ENCODE measurements around the gene FRAS1.

Gene FRAS1

DNA sequence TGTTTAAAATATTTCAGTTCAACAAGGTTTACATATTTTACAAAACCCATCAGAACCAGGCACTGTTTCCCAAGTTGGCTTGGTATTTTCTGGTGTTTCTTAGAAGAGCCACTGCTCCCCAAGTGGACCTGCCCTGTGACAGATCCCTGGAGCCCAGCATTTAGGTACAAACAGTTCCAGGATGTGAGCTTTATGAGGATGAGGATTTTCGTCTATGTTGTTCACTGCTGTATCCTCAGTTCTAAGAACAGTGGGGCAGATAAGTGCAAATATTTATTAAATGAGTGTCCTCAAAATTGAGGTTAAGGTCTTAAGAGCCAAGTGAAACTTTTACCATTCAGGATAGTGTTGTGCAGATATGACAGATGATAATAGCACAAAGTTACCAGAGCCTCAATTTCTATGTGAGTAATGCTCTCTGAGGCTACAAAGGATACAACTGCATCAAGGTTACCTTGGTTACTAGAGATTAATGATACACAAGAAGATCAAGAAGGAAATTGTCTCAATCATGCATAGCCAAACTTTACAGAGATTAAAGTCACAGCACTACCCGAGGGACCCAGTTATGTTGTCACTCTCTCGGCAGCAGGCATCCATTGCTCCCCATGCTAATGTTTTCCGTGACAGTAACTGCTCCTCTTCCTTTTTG, 531.9 kb downstream of the FRAS1 start:
- DNase-seq (ENCODE audit: low read depth) = no peak

DNA sequence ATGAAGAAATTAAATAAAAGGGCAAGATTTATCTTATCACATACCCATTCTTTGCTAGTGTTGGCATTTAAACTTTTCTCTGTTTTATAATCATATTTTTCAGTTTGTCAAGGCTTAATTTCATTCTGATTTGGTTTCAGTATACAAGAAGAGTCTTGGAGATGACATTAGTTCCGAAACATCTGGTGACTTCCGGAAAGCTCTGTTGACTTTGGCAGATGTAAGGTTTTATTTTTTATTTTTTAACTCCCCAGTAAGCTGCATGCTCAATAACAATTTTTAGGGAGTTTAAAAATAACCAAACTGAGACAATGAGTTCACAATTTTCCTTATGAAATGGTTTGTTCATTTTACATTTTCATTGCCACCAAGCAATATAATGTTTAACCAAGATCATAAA, 534.3 kb downstream of the FRAS1 start:
- no peak for DNase-seq (ENCODE audit: low read depth)

DNA sequence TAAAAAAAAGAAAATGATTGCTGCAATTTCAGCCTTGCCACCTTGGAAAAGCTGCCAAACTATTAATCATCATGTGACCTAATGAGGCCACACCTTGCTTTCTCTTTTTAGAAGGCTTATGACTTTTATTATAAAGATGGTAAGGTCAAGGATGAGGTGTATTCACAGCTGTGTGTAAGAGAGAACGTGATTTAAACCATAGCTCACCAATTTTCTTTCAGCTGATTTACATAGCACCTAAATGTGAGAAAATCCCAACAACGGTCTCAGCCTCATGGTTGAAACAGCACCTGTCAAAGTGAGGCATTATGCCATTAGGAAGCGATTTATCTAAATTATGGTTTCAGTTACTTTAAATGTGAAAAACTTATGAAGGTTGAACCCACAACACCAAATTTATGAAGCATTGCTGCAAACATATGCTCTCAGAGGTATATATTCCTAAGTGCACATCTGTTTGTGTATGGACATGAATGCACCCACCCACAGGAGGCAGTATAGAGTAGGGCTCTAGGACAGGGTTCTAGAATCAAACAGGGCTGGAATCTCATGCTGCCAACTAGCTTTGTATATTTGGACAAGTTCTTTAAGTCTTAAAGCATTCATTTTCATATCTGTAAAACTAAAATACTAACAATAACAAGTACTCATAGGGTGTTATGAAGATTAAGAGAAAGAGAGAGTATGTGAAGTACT, 535.1 kb downstream of the FRAS1 start:
- DNase-seq (ENCODE audit: low read depth) = no peak
